ENCODE data around the gene PRDX2. TPM values are rescaled to one million over a fixed set of nuclear protein-coding genes. Genes with fewer than 3 reads are reported as not detected.
A peak's percentile ranks its signal among the peaks of the same experiment; 100 is the strongest.

PRDX2 gene
- polyA plus RNA-seq, 1 of the 3 experiments (the other 2 are of a cell fraction): 341 TPM

- Histone ChIP-seq H3K9me2 (no peaks in the 10 kb centered on the region), H3F3A (replicated peaks; ENCODE audit: insufficient read depth) (peaks cover 59% of the 10 kb centered on the region), H3K4me3 (ENCODE audit: low read depth in 2 of 2, low read length in 1 of 2) (peak overlapping the region; percentile 55 to 80), H2AFZ (ENCODE audit: low read depth) (peak overlapping the region; percentile 63; the same call in 1 of the 2 replicates), H3K79me2 (ENCODE audit: insufficient read depth) (peaks cover 20% of the 10 kb centered on the region), H3K4me2 (peak overlapping the region; percentile 88), H4K20me1 (ENCODE audit: insufficient read depth) (peaks cover 17% of the 10 kb centered on the region), H3K27me3 (ENCODE audit: insufficient read depth) (no peaks in the 10 kb centered on the region), H3K27ac (ENCODE audit: low read depth in 2 of 2, low read length in 1 of 2) (peak overlapping the region; percentile 96 to 97), H3K36me3 (replicated peaks in 1 of 2; ENCODE audit: control insufficient read depth in 1 of 2, insufficient read depth in 2 of 2, low read length in 1 of 2) (peaks cover 0 to 6% of the 10 kb centered on the region in 2 experiments), H3K9me3 (no peaks in the 10 kb centered on the region), H3K4me1 (ENCODE audit: control insufficient read depth in 1 of 2, insufficient read depth in 2 of 2, low read depth in 1 of 2, low read length in 1 of 2) (peaks cover 38 to 53% of the 10 kb centered on the region in 2 experiments), H3K9ac (peak overlapping the region; percentile 95)
- CTCF ChIA-PET: interaction anchor here (1.1 to 17.1 kb wide), 6 partner anchors 12 to 57 kb away, joined by 3 to 447 read pairs (median 30); partner anchors contain the start of gene HOOK2
- DNase-seq: peak; percentile 92
- POLR2A ChIA-PET: interaction anchor here (1.1 to 4.4 kb wide), 4 partner anchors 12 to 38 kb away, joined by 3 to 88 read pairs (median 5); no protein-coding TSS in a partner anchor
- WGBS (ENCODE audit: low lambda C conversion rate): 3% methylated on average over 18 of the region's 56 CpGs
- peak; percentile 17; the same call in 1 of the 2 replicates for TF ChIP-seq TAF1 (IDR thresholded peaks at IDR 0.05; ENCODE audit: borderline replicate concordance, low read depth, low read length)
- TF ChIP-seq USF1 (IDR thresholded peaks at IDR 0.05; ENCODE audit: borderline replicate concordance, low read depth): no peak
- TF ChIP-seq GABPA (IDR thresholded peaks at IDR 0.05; ENCODE audit: low read depth): peak; percentile 38; the same call in 1 of the 2 replicates
- TF ChIP-seq REST (IDR thresholded peaks at IDR 0.05; ENCODE audit: low read depth, low read length): no peak
- no peak; the same call in 1 of the 2 replicates for TF ChIP-seq FOXM1 (IDR thresholded peaks at IDR 0.05; ENCODE audit: low read depth)
- no peak for TF ChIP-seq EZH2phosphoT487 (IDR thresholded peaks at IDR 0.05; ENCODE audit: borderline replicate concordance, low read depth)
- no peak for TF ChIP-seq RCOR1 (IDR thresholded peaks at IDR 0.05; ENCODE audit: low read length)
- TF ChIP-seq YY1 (IDR thresholded peaks at IDR 0.05; ENCODE audit: low read depth): 0 out of 2 replicates have a peak, but pooled peaks have one; percentile 38
- TF ChIP-seq SIN3A (IDR thresholded peaks at IDR 0.05; ENCODE audit: borderline replicate concordance, low read depth, low read length): 0 out of 2 replicates have a peak, but pooled peaks have one; percentile 11
- TF ChIP-seq FOSL2 (IDR thresholded peaks at IDR 0.05; ENCODE audit: borderline replicate concordance, low read depth): no peak
- no peak for TF ChIP-seq RFX5 (IDR thresholded peaks at IDR 0.05; ENCODE audit: low read length)
- TF ChIP-seq POLR2AphosphoS5 (IDR thresholded peaks at IDR 0.05; ENCODE audit: low read depth, low read length): peak; percentile 51; the same call in 1 of the 2 replicates
- 0 out of 2 replicates have a peak, but pooled peaks have one; percentile 53 for TF ChIP-seq MAX (IDR thresholded peaks at IDR 0.05; ENCODE audit: low read depth)
- TF ChIP-seq MXI1 (IDR thresholded peaks at IDR 0.05; ENCODE audit: low read depth, low read length): peak; percentile 60
Measured at GRCh38 chr19:12789904-12790619, 11.5 kb downstream of the PRDX2 start.
